ENCODE results near the gene PCSK6.

Gene PCSK6

GRCh38 chr15:101445562-101446517 lies 43.7 kb downstream of the PCSK6 start:
- no peak for DNase-seq

GRCh38 chr15:101444807-101445508 lies 44.5 kb downstream of the PCSK6 start:
- no peak for DNase-seq

GRCh38 chr15:101444015-101444414 lies 45.5 kb downstream of the PCSK6 start:
- DNase-seq, result no peak

- no peak for DNase-seq
Observed at GRCh38 chr15:101442272-101442671, 47.2 kb downstream of the PCSK6 start.

- no peak for DNase-seq
Observed at GRCh38 chr15:101441696-101442095, 47.8 kb downstream of the PCSK6 start.

GRCh38 chr15:101440846-101441590 lies 48.5 kb downstream of the PCSK6 start:
- DNase-seq, result no peak

- no peak for DNase-seq
Observed at GRCh38 chr15:101439920-101440319, 49.6 kb downstream of the PCSK6 start.

GRCh38 chr15:101439285-101439919 lies 50.1 kb downstream of the PCSK6 start:
- DNase-seq, result no peak

- DNase-seq, result no peak
Observed at GRCh38 chr15:101438482-101439284, 50.8 kb downstream of the PCSK6 start.

GRCh38 chr15:101437618-101438481 lies 51.7 kb downstream of the PCSK6 start:
- no peak for DNase-seq

- DNase-seq, result no peak
Observed at GRCh38 chr15:101437209-101437608, 52.3 kb downstream of the PCSK6 start.

GRCh38 chr15:101436526-101436925 lies 53.0 kb downstream of the PCSK6 start:
- no peak for DNase-seq

- DNase-seq, result no peak
Observed at GRCh38 chr15:101435761-101436160, 53.7 kb downstream of the PCSK6 start.

GRCh38 chr15:101434032-101434920 lies 55.2 kb downstream of the PCSK6 start:
- DNase-seq, result no peak

GRCh38 chr15:101433396-101433795 lies 56.1 kb downstream of the PCSK6 start:
- no peak for DNase-seq

GRCh38 chr15:101432982-101433381 lies 56.5 kb downstream of the PCSK6 start:
- DNase-seq, result no peak

- no peak for DNase-seq
Observed at GRCh38 chr15:101431748-101432147, 57.8 kb downstream of the PCSK6 start.

GRCh38 chr15:101431301-101431700 lies 58.2 kb downstream of the PCSK6 start:
- DNase-seq, result no peak

- DNase-seq, result no peak
Observed at GRCh38 chr15:101429646-101430045, 59.9 kb downstream of the PCSK6 start.

- no peak for DNase-seq
Observed at GRCh38 chr15:101429191-101429590, 60.3 kb downstream of the PCSK6 start.

Measured in NCI-H510A (cell line).